Activated CD4-positive, alpha-beta T cell treated with anti-CD3 and anti-CD28 coated beads, Interleukin-2, amount 10 ng/mL, durations not matched to agents 24 days and 14 days (primary cell): Measurements from ENCODE around the gene PNN. TPM values are rescaled to one million over a fixed set of nuclear protein-coding genes. Genes with fewer than 3 reads are reported as not detected.
A peak's percentile ranks its signal among the peaks of the same experiment; 100 is the strongest.
"Not testable (repeated sequence)": the region's sequence is repeated elsewhere in the genome, so short reads cannot be mapped to it uniquely, and the experiment has no call there.

Experiments used
- DNase-seq: peaks from one replicate; pipeline ENCODE4 v3.0.0; 2022
- H3K27ac Mint-ChIP-seq: one replicate; pipeline ENCODE4 v1.8.0; 2022; ENCODE audit warnings: mild to moderate bottlenecking, mixed read lengths
- H3K27me3 Mint-ChIP-seq: one replicate; pipeline ENCODE4 v1.8.0; 2022; ENCODE audit warnings: mixed read lengths
- H3K36me3 Mint-ChIP-seq: one replicate; pipeline ENCODE4 v1.8.0; 2022; ENCODE audit warnings: low read depth, mild to moderate bottlenecking, mixed read lengths
- H3K4me1 Mint-ChIP-seq: one replicate; pipeline ENCODE4 v1.8.0; 2021; ENCODE audit warnings: mixed read lengths
- H3K4me3 Mint-ChIP-seq: one replicate; pipeline ENCODE4 v1.8.0; 2022; ENCODE audit warnings: mild to moderate bottlenecking, moderate library complexity, mixed read lengths
- H3K9me3 Mint-ChIP-seq: one replicate; pipeline ENCODE4 v1.8.0; 2021; ENCODE audit warnings: mixed read lengths
- intact Hi-C: fragments of 100-400 bp; cut with micrococcal nuclease; formaldehyde crosslinking; loops from one replicate; pipeline ENCODE4 v1.15.1; 2023
- total RNA-seq: library from RNA; stranded (reverse); gene quantifications from 2 replicates; pipeline ENCODE4 v1.2.3, GENCODE V29; 2022

Gene PNN
- total RNA-seq, 1 donor from 2014 or later, result 128 TPM

GRCh38 chr14:39228509-39229221 is 53.6 kb downstream of the PNN start:
- DNase-seq, result peak; percentile 60
- H3K9me3 Mint-ChIP-seq, result no peaks in the 10 kb centered on the region
- H3K4me1 Mint-ChIP-seq, result peaks cover 35% of the 10 kb centered on the region
- intact Hi-C loops, result loop anchor here (1.0 to 2.0 kb wide), 6 partner anchors 40 to 204 kb away; partner anchors contain the start of genes FBXO33 and PNN
- peak overlapping the region; percentile 90 for H3K27ac Mint-ChIP-seq
- H3K4me3 Mint-ChIP-seq, result peak overlapping the region; percentile 54
- H3K36me3 Mint-ChIP-seq, result no peaks in the 10 kb centered on the region
- no peaks in the 10 kb centered on the region for H3K27me3 Mint-ChIP-seq

GRCh38 chr14:39229222-39229543 is 54.1 kb downstream of the PNN start:
- intact Hi-C loops, result loop anchor here (1.0 to 2.0 kb wide), 6 partner anchors 39 to 203 kb away; partner anchors contain the start of genes FBXO33 and PNN
- no peaks in the 10 kb centered on the region for H3K9me3 Mint-ChIP-seq
- peaks cover 38% of the 10 kb centered on the region for H3K4me1 Mint-ChIP-seq
- no peaks in the 10 kb centered on the region for H3K36me3 Mint-ChIP-seq
- no peaks in the 10 kb centered on the region for H3K27me3 Mint-ChIP-seq
- peak; percentile 91 for DNase-seq
- peak overlapping the region; percentile 90 for H3K27ac Mint-ChIP-seq
- peak overlapping the region; percentile 54 for H3K4me3 Mint-ChIP-seq

- H3K4me3 Mint-ChIP-seq, result peak overlapping the region; percentile 1
- intact Hi-C loops, result loop anchor here (1.0 to 2.0 kb wide), 6 partner anchors 39 to 203 kb away; partner anchors contain the start of genes FBXO33 and PNN
- H3K4me1 Mint-ChIP-seq, result peaks cover 38% of the 10 kb centered on the region
Observed at GRCh38 chr14:39229601-39230110, 54.6 kb downstream of the PNN start.

GRCh38 chr14:39230416-39231035 is 55.5 kb downstream of the PNN start:
- DNase-seq, result peak; percentile 59
- Mint-ChIP-seq H3K9me3 (no peaks in the 10 kb centered on the region), H3K27ac (peak overlapping the region; percentile 89), H3K27me3 (no peaks in the 10 kb centered on the region), H3K4me3 (peak overlapping the region; percentile 48), H3K36me3 (no peaks in the 10 kb centered on the region), H3K4me1 (peaks cover 36% of the 10 kb centered on the region)
- intact Hi-C loops, result no loop called here

More at GRCh38 chr14:39229601-39230110, 54.6 kb downstream of the PNN start:
- Mint-ChIP-seq H3K27me3 (no peaks in the 10 kb centered on the region), H3K9me3 (no peaks in the 10 kb centered on the region), H3K27ac (peak overlapping the region; percentile 90), H3K36me3 (no peaks in the 10 kb centered on the region)
- peak; percentile 70 for DNase-seq

- H3K4me3 Mint-ChIP-seq, H3K9me3 Mint-ChIP-seq, H3K27me3 Mint-ChIP-seq, H3K36me3 Mint-ChIP-seq, intact Hi-C loops: not testable (repeated sequence)
- Mint-ChIP-seq H3K4me1 (peaks cover 39% of the 10 kb centered on the region), H3K27ac (peak overlapping the region; percentile 70)
- DNase-seq, result peak; percentile 84
Observed at GRCh38 chr14:39231751-39232553, 56.9 kb downstream of the PNN start.

Other genes with a start within 250 kb of the PNN start
- gene SEC23A, start 72.0 kb upstream of the PNN start, total RNA-seq, result 63.5 and 65.8 TPM in 2 replicates
- 23.1 and 24.9 TPM in 2 replicates for gene GEMIN2, start 60.9 kb upstream of the PNN start, total RNA-seq
- 16.9 and 20.8 TPM in 2 replicates for gene TRAPPC6B, start 4.9 kb upstream of the PNN start, total RNA-seq
- gene MIA2, start 58.7 kb downstream of the PNN start, total RNA-seq, result 18.7 and 21.8 TPM in 2 replicates